ENCODE measurements around the gene SDC1. TPM values are rescaled to one million over a fixed set of nuclear protein-coding genes. Genes with fewer than 3 reads are reported as not detected.

SDC1 gene
- total RNA-seq, 1 experiment from 2014 or later: 22.3 TPM

DNA sequence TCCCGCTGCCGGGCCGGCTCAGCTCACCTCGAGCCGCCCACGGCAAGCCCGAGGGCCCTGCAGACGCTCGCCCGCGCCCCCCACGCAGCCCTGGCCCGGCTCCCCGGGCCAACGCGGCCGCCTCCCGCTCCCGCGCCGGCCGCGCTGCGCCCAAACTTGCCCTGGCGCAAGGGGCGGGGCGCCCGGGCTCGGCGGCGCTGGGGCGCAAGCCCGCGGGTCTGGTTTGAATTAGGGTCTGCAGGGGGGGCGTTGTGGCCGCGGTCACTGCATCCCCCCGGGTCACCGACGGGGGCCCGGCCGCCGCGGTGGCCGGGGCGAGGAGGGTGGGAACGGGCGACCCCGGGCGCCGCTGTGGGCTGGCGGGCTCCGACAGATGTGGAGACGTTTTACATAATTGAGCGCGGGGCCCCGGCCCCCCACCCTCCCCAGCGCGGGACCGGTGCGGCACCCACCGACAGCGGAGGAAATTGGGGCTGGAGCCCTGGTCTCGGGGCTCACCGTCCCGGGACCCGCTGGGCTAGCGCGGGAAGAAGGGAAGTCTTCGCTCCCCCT is 690 bp downstream of the SDC1 start:
- TF ChIP-seq CTCF (conservative IDR thresholded peaks at IDR 0.05): no peak
- Histone ChIP-seq H4K8ac (replicated peaks; ENCODE audit: insufficient read length, low read depth, low read length) (no peak overlapping the region), H3K18ac (ENCODE audit: insufficient read length, low read depth, low read length) (peak overlapping the region; percentile 39), H4K91ac (ENCODE audit: insufficient read length, low read depth, low read length) (no peak overlapping the region), H4K5ac (ENCODE audit: insufficient read length, low read depth, low read length) (no peak overlapping the region), H3K14ac (ENCODE audit: insufficient read depth, low read length) (peak overlapping the region; percentile 38; the same call in 1 of the 2 replicates), H3K79me1 (ENCODE audit: insufficient read depth, low read depth, low read length, poor library complexity, severe bottlenecking) (no peaks in the 10 kb centered on the region), H3K9ac (ENCODE audit: extremely low read depth, insufficient read length, low read length) (peak overlapping the region; percentile 2), H2AFZ (ENCODE audit: low read length) (no peak overlapping the region), H3K9me3 (ENCODE audit: control insufficient read depth, low read depth, low read length) (no peaks in the 10 kb centered on the region), H2BK20ac (ENCODE audit: low read depth, low read length, poor library complexity, severe bottlenecking) (no peak overlapping the region), H2BK15ac (ENCODE audit: low read depth, low read length) (no peak overlapping the region), H3K23me2 (ENCODE audit: insufficient read length, low read depth, low read length, poor library complexity, severe bottlenecking) (peaks cover 10% of the 10 kb centered on the region), H3T11ph (ENCODE audit: low read length) (no peak overlapping the region), H2AK5ac (ENCODE audit: insufficient read length, low read length) (no peak overlapping the region), H2BK5ac (ENCODE audit: insufficient read length, low read length) (no peak overlapping the region), H3K27ac (ENCODE audit: insufficient read length, low read depth, low read length) (no peak overlapping the region), H3K79me2 (ENCODE audit: insufficient read depth, low read length) (peaks cover 9% of the 10 kb centered on the region; the same call in 1 of the 2 replicates), H3K4me2 (ENCODE audit: insufficient read depth, insufficient read length, low read length) (peak overlapping the region; percentile 71), H3K56ac (ENCODE audit: insufficient read length, low read depth, low read length) (no peak overlapping the region), H3K4me1 (ENCODE audit: insufficient read depth, low read length) (peaks cover 9% of the 10 kb centered on the region; the same call in 1 of the 2 replicates), H3K27me3 (ENCODE audit: insufficient read depth, low read length) (no peaks in the 10 kb centered on the region), H3K23ac (ENCODE audit: insufficient read length, low read depth, low read length) (no peak overlapping the region), H3K4ac (ENCODE audit: low read depth, low read length) (no peak overlapping the region), H4K20me1 (ENCODE audit: control insufficient read depth, insufficient read depth, insufficient read length) (no peaks in the 10 kb centered on the region), H2BK12ac (ENCODE audit: insufficient read length, low read depth, low read length) (no peak overlapping the region), H2BK120ac (ENCODE audit: low read depth, low read length, poor library complexity, severe bottlenecking) (no peak overlapping the region)
- Mint-ChIP-seq H3K27me3 (ENCODE audit: low read depth) (peaks cover 33% of the 10 kb centered on the region), H3K9me3 (no peaks in the 10 kb centered on the region; a peak in 1 of 5 replicates), H3K4me3 (peak overlapping the region in 1 of 2 experiments; percentile 63; a peak in 2 of 5 replicates), H3K4me1 (peaks cover 28 to 31% of the 10 kb centered on the region in 2 experiments), H3K36me3 (ENCODE audit: insufficient read depth in 1 of 3, low read depth in 3 of 3) (peaks cover 7 to 14% (median 8%) of the 10 kb centered on the region in 3 experiments; a peak in 5 of 7 replicates), H3K27ac (no peak overlapping the region)
- no peak for DNase-seq
- WGBS (ENCODE audit: extremely low coverage, insufficient read length, low lambda C conversion rate): no CpG with 5 or more reads among the region's 70 CpGs
